Osteoblast (primary cell): ENCODE data around the gene GBP3. TPM values are rescaled to one million over a fixed set of nuclear protein-coding genes. Genes with fewer than 3 reads are reported as not detected.
A peak's percentile ranks its signal among the peaks of the same experiment; 100 is the strongest.
"Not testable (repeated sequence)": the region's sequence is repeated elsewhere in the genome, so short reads cannot be mapped to it uniquely, and the experiment has no call there.

Experiments
- DNase-seq: peaks from one replicate; pipeline ENCODE4 v3.0.0; 2011; ENCODE audit warnings: low spot score, mixed read lengths; ENCODE audit not compliant: insufficient read length; ENCODE audit errors: missing footprints
- H2AFZ ChIP-seq: 2 replicates; pipeline ENCODE4 v1.6.0; 2011; ENCODE audit warnings: mild to moderate bottlenecking, low read length
- H3K27ac ChIP-seq: 2 replicates; pipeline ENCODE4 v1.5.1; 2011; ENCODE audit warnings: mild to moderate bottlenecking, low read depth, low read length, moderate library complexity
- H3K27me3 ChIP-seq: 2 replicates; pipeline ENCODE4 v1.6.0; 2012; ENCODE audit warnings: mild to moderate bottlenecking, control low read depth, inconsistent platforms, low read length, moderate library complexity; ENCODE audit not compliant: insufficient read depth
- H3K36me3 ChIP-seq: 2 replicates; pipeline ENCODE4 v1.5.1; 2011; ENCODE audit warnings: mild to moderate bottlenecking, low read length, control low read depth, moderate library complexity; ENCODE audit not compliant: insufficient read depth
- H3K4me1 ChIP-seq: 2 replicates; pipeline ENCODE4 v1.5.1; 2011; ENCODE audit warnings: mild to moderate bottlenecking, low read length, control low read depth, moderate library complexity; ENCODE audit not compliant: insufficient read depth
- H3K4me2 ChIP-seq: 2 replicates; pipeline ENCODE4 v1.6.0; 2011; ENCODE audit warnings: mild to moderate bottlenecking, low read length; ENCODE audit not compliant: insufficient read depth
- H3K4me3 ChIP-seq: fragments of 200-600 bp; sonication (generic); 3 replicates; pipeline ENCODE4 v1.5.1; 2012; ENCODE audit warnings: mild to moderate bottlenecking, low read length, inconsistent platforms; ENCODE audit not compliant: insufficient read depth
- H3K79me2 ChIP-seq: 2 replicates; pipeline ENCODE4 v1.6.0; 2012; ENCODE audit warnings: mild to moderate bottlenecking, low read length, control low read depth, inconsistent platforms; ENCODE audit not compliant: insufficient read depth
- H3K9me3 ChIP-seq: 2 replicates; pipeline ENCODE4 v1.5.1; 2011; ENCODE audit warnings: low read depth, low read length, control low read depth
- H4K20me1 ChIP-seq: 2 replicates; pipeline ENCODE4 v1.6.0; 2012; ENCODE audit warnings: mild to moderate bottlenecking, low read length, control low read depth; ENCODE audit not compliant: insufficient read depth
- CTCF ChIP-seq: IDR thresholded peaks from 2 replicates; pipeline ENCODE4 v1.5.1; 2011; ENCODE audit warnings: mild to moderate bottlenecking, low read depth, low read length, moderate library complexity; ENCODE audit errors: extremely low read depth
- total RNA-seq: library from RNA; depleted of rRNA; stranded (reverse); fragments of >200 nt; gene quantifications from 2 replicates; pipeline ENCODE4 v1.2.3, GENCODE V29; 2012

Gene GBP3
- total RNA-seq, 1 donor = 39.1 TPM

GRCh38 chr1:89047734-89048133 lies 25.1 kb upstream of the GBP3 start:
- no peaks in the 10 kb centered on the region for H3K27me3 ChIP-seq
- peaks cover 10% of the 10 kb centered on the region for H3K36me3 ChIP-seq
- H3K4me2 ChIP-seq = no peak overlapping the region
- H3K4me3 ChIP-seq = no peak overlapping the region
- peak overlapping the region; percentile 68 for H3K27ac ChIP-seq
- H3K79me2 ChIP-seq = no peaks in the 10 kb centered on the region
- DNase-seq = no peak
- no peak overlapping the region for H2AFZ ChIP-seq
- no peak for TF ChIP-seq CTCF
- H3K4me1 ChIP-seq = no peaks in the 10 kb centered on the region
- no peaks in the 10 kb centered on the region for H3K9me3 ChIP-seq
- H4K20me1 ChIP-seq = no peaks in the 10 kb centered on the region

GRCh38 chr1:89046318-89047183 lies 23.9 kb upstream of the GBP3 start:
- not testable (repeated sequence) for H3K4me2 ChIP-seq, H3K27ac ChIP-seq, H3K4me3 ChIP-seq, H4K20me1 ChIP-seq, H3K36me3 ChIP-seq, H3K4me1 ChIP-seq, H3K9me3 ChIP-seq, DNase-seq, H3K27me3 ChIP-seq, H3K79me2 ChIP-seq, H2AFZ ChIP-seq

DNA sequence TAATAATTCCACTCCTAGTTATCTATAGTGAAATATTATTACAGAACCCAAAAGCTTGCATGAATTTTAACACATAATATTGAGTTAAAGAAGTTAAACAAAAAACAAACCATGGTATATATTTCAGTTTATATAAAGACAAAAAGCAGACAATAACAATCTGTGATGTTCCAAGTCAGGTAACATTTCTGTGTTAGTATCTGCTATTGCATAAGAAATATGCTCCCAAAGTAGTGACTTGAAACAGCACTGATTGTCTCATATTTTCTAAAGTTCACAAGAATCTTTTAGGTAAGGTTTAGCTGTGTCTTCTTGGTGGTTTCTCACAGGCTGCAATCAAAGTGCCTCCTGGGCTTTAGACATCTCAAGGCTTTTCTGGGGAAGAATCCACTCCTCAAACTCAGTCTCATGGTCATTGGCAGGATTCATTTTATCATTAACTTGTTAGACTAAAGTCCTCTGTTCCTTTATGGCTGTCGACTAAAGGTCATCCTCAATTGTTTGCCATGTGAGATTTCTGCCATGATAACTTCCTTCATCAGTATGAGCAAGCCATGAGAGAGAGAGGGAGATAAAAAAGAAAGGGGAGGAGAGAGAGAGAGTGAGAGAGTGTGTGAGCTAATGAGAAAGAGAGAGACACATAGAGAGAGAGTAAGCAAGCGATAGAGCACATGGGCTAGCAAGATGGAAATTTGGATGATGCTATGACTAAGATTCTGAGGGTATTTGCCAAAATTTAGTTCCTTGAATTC lies 22.5 kb upstream of the GBP3 start:
- Histone ChIP-seq H3K27ac (no peak overlapping the region), H3K27me3 (no peaks in the 10 kb centered on the region), H2AFZ (no peak overlapping the region), H3K4me1 (peaks cover 6% of the 10 kb centered on the region), H4K20me1 (no peaks in the 10 kb centered on the region), H3K9me3 (no peaks in the 10 kb centered on the region), H3K4me3 (no peak overlapping the region), H3K79me2 (no peaks in the 10 kb centered on the region), H3K36me3 (no peaks in the 10 kb centered on the region), H3K4me2 (no peak overlapping the region)
- no peak for TF ChIP-seq CTCF
- no peak for DNase-seq

DNA sequence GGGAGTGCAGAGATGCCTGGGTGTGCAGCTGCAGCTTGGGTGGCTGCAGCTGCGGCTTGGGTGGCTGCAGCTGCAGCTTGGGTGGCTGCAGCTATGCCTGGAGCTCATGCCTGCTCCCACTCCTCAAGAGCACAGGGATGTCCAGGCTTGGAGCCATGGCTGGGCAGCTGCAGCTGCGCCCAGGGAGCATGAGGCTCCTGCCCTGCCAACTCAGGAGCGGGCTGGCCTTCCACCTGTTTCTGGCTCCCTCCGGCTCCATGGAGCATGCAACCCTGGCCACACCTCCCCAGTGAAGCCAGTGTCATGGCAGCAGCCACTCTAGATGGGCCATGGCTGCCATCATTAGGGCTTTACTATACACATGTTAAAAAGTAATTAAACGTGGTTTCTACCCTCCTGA lies 21.3 kb upstream of the GBP3 start:
- Histone ChIP-seq H2AFZ (no peak overlapping the region), H3K27ac (no peak overlapping the region), H3K9me3 (no peaks in the 10 kb centered on the region), H4K20me1 (no peaks in the 10 kb centered on the region), H3K27me3 (no peaks in the 10 kb centered on the region), H3K4me1 (peaks cover 6% of the 10 kb centered on the region), H3K4me3 (no peak overlapping the region), H3K79me2 (no peaks in the 10 kb centered on the region), H3K36me3 (no peaks in the 10 kb centered on the region), H3K4me2 (no peak overlapping the region)
- DNase-seq = no peak
- no peak for TF ChIP-seq CTCF
